Ectodermal cell (in vitro differentiated cells): ENCODE data around the gene SIRT3.

ENCODE experiments used
- H3K27ac ChIP-seq: 2 replicates; pipeline ENCODE4 v1.7.0; 2013; ENCODE audit warnings: mild to moderate bottlenecking, low read depth, low read length; ENCODE audit not compliant: insufficient read depth, poor library complexity, severe bottlenecking
- H3K27me3 ChIP-seq: 2 replicates; pipeline ENCODE4 v1.7.0; 2013; ENCODE audit warnings: mild to moderate bottlenecking, low read length; ENCODE audit not compliant: insufficient read depth, control insufficient read depth, poor library complexity, severe bottlenecking
- H3K36me3 ChIP-seq: one replicate; pipeline ENCODE4 v1.7.0; 2013; ENCODE audit warnings: low read length; ENCODE audit not compliant: control insufficient read depth, insufficient read depth
- H3K4me1 ChIP-seq: one replicate; pipeline ENCODE4 v1.7.0; 2013; ENCODE audit warnings: low read length; ENCODE audit not compliant: control insufficient read depth, insufficient read depth
- H3K4me3 ChIP-seq: 2 replicates; pipeline ENCODE4 v1.7.0; 2013; ENCODE audit warnings: low read depth, low read length, control low read depth; ENCODE audit not compliant: insufficient read depth
- H3K9me3 ChIP-seq: 2 replicates; pipeline ENCODE4 v1.7.0; 2013; ENCODE audit warnings: mild to moderate bottlenecking, low read length, moderate library complexity; ENCODE audit not compliant: control insufficient read depth
- WGBS, 2 experiments: methylation state at CpG; one replicate each; pipeline ENCODE4 v1.1.7; 2013; ENCODE audit warnings: missing lambda C conversion rate in 2 of 2; 5-methylcytosine and 5-hydroxymethylcytosine counted together

SIRT3 gene

DNA sequence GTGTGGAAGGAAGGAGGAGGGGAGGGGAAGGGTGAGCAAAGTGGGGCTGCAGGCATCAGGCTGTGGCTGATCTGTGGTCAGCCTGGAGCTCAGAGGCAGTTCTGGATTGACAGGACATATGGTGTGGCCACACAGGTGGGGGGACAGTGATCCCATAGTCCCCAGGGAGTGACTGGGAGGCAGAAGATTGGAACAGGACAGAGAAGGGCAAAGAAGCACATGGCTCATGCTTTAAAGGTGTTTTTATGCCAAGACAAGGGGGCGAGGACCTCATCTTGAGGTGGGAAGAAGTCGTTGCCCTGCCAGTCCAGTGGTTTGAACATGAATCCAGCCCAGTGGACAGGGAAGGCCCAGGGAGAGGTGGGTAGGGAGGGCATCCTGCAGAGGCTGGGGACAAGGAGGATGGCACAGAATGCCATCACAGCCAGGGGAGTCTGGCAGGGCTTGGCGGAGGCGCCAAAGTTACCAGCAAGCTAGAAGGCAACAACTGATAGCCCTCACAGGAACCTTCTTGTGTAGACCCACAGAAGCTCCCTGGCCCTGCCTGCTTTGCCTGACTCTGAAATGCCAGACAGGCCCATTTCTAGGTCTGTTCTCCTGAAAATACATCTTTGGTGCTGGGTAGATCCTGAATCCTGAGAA is 32.1 kb downstream of the SIRT3 start:
- no peak overlapping the region for H3K4me3 ChIP-seq
- H3K4me1 ChIP-seq, result no peaks in the 10 kb centered on the region
- 93 to 96% methylated on average over 4 of the region's 4 CpGs for whole genome bisulfite sequencing, 2 experiments
- no peaks in the 10 kb centered on the region for H3K27me3 ChIP-seq
- H3K36me3 ChIP-seq, result no peaks in the 10 kb centered on the region
- no peaks in the 10 kb centered on the region for H3K9me3 ChIP-seq
- no peak overlapping the region for H3K27ac ChIP-seq

DNA sequence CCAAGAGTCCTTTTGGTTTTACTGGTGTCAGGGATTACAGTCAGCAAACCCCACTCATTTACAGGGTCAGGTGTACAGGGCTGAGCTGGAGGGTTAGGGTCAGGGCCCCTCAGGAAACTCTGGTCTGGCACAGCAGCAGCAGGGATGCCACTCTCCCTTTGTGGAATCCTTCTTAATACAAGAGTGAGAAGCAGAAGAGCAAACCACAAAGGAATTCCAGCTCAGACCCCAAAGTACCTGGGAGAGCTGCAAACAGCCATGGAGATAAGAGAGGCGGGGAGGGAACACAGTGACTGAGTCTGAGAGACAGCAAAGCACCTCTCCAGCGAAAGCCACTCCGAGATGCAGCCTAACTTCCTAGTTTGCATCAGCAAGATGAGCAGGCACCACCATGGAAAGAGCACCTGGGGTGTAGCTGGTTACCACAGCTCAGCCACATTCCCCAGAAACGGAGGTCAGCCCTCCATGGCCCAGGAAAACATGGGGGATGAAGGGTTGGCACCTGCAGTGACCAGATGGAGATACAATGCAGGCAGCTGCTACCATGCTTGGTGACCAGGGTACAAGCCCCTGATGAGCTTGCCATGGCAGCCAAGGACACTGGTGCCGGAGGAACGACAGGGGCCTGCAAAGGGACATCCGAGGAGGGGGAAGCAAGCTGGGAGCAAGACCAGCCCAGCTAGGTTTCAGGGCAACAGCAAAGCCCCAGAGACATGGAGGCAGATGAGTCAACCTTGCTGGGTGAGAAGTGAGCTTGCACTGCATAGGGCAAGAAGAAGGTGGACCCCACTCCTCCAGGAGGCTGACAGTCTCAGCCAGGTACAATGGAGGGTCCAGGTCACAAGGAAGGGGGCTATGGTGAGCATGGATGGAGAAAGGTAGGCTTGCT is 32.8 kb downstream of the SIRT3 start:
- no peaks in the 10 kb centered on the region for H3K9me3 ChIP-seq
- no peak overlapping the region for H3K4me3 ChIP-seq
- H3K4me1 ChIP-seq, result no peaks in the 10 kb centered on the region
- H3K27me3 ChIP-seq, result no peaks in the 10 kb centered on the region
- no peak overlapping the region for H3K27ac ChIP-seq
- H3K36me3 ChIP-seq, result no peaks in the 10 kb centered on the region
- WGBS, 2 experiments, result 92 to 94% methylated on average over 7 of the region's 7 CpGs

- 94 to 96% methylated on average over 8 of the region's 8 CpGs for WGBS, 2 experiments
- Histone ChIP-seq H3K27me3 (no peaks in the 10 kb centered on the region), H3K4me1 (no peaks in the 10 kb centered on the region), H3K9me3 (no peaks in the 10 kb centered on the region), H3K4me3 (no peak overlapping the region), H3K27ac (no peak overlapping the region), H3K36me3 (no peaks in the 10 kb centered on the region)
These were observed 33.7 kb downstream of the SIRT3 start for GRCh38 chr11:202490-202889.

GRCh38 chr11:201966-202365 is 34.2 kb downstream of the SIRT3 start:
- Histone ChIP-seq H3K4me1 (no peaks in the 10 kb centered on the region), H3K4me3 (no peak overlapping the region), H3K27me3 (no peaks in the 10 kb centered on the region), H3K36me3 (no peaks in the 10 kb centered on the region), H3K9me3 (no peaks in the 10 kb centered on the region), H3K27ac (no peak overlapping the region)
- WGBS, 2 experiments, result 79 to 81% methylated on average over 15 of the region's 15 CpGs

- no peaks in the 10 kb centered on the region for H3K27me3 ChIP-seq
- H3K27ac ChIP-seq, result no peak overlapping the region
- no peaks in the 10 kb centered on the region for H3K36me3 ChIP-seq
- H3K4me1 ChIP-seq, result no peaks in the 10 kb centered on the region
- no peaks in the 10 kb centered on the region for H3K9me3 ChIP-seq
- WGBS, 2 experiments, result 93 to 94% methylated on average over 13 of the region's 13 CpGs
- H3K4me3 ChIP-seq, result no peak overlapping the region
These were observed 35.7 kb downstream of the SIRT3 start for GRCh38 chr11:200224-201003.

DNA sequence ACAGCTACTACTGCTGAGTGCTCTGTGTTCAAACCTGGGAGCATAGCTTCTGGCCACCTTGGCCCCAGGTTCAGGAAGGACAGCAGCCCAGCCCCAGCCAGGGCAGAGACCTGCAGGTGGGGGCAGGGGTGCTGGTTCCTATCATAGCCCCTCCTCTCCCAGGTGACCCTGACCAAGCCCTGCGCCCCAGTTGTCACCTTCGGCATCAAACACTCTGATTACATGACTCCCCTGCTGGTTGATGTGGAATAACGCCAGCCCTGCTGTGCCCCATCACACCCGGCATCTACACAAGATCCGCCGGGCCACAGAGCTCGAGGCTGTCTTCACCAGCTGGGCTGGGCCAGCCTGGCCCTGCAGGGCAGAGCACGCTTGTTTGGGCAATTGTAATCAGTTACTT is 36.4 kb downstream of the SIRT3 start:
- Histone ChIP-seq H3K4me1 (no peaks in the 10 kb centered on the region), H3K4me3 (no peak overlapping the region), H3K27me3 (no peaks in the 10 kb centered on the region), H3K36me3 (no peaks in the 10 kb centered on the region), H3K27ac (no peak overlapping the region), H3K9me3 (no peaks in the 10 kb centered on the region)
- WGBS, 2 experiments, result 84 to 87% methylated on average over 8 of the region's 8 CpGs

DNA sequence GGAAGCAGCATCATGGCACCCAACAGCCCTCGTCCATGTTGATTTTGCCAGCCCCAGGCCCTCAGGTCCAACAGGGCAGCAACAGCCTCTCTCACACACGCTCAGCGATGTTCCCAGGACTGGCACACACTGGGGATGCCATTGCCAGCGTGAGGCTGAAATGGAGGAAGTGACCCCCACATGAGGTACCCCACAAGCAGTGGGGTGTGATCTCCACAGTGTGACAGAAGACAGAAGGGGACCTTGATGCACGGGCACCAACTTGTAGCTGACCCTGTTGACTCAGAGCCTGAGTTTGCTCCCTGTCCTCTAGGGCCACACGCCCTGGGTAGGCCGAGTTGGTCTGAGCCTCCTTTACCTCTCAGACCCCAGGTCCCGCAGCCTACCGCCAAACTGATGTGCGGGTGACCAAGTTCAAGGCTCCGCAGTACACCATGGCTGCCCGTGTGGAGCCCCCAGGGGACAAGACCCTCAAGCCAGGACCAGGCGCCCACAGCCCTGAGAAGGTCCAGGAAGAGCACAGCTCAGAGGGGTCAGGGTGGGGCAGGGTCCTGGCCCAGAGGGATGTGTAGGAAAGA is 37.0 kb downstream of the SIRT3 start:
- H3K36me3 ChIP-seq, result no peaks in the 10 kb centered on the region
- H3K27me3 ChIP-seq, result no peaks in the 10 kb centered on the region
- 87 to 89% methylated on average over 13 of the region's 13 CpGs for WGBS, 2 experiments
- H3K27ac ChIP-seq, result no peak overlapping the region
- H3K4me3 ChIP-seq, result no peak overlapping the region
- H3K9me3 ChIP-seq, result no peaks in the 10 kb centered on the region
- H3K4me1 ChIP-seq, result no peaks in the 10 kb centered on the region

GRCh38 chr11:198236-198806 is 37.8 kb downstream of the SIRT3 start:
- 90 to 91% methylated on average over 21 of the region's 21 CpGs for WGBS, 2 experiments
- Histone ChIP-seq H3K4me1 (no peaks in the 10 kb centered on the region), H3K36me3 (no peaks in the 10 kb centered on the region), H3K9me3 (no peaks in the 10 kb centered on the region), H3K27me3 (no peaks in the 10 kb centered on the region), H3K4me3 (no peak overlapping the region), H3K27ac (no peak overlapping the region)

- no peaks in the 10 kb centered on the region for H3K4me1 ChIP-seq
- 88 to 90% methylated on average over 9 of the region's 9 CpGs for WGBS, 2 experiments
- H3K27me3 ChIP-seq, result no peaks in the 10 kb centered on the region
- no peaks in the 10 kb centered on the region for H3K9me3 ChIP-seq
- no peak overlapping the region for H3K4me3 ChIP-seq
- no peaks in the 10 kb centered on the region for H3K36me3 ChIP-seq
- H3K27ac ChIP-seq, result no peak overlapping the region
These were observed 38.4 kb downstream of the SIRT3 start for GRCh38 chr11:197741-198235.
